Measurements from ENCODE around the gene SPATA7.

GRCh38 chr14:88430976-88431375 lies 45.5 kb downstream of the SPATA7 start:
- no peak for TF ChIP-seq BHLHE40 (IDR thresholded peaks at IDR 0.05; ENCODE audit: low read depth, low read length)
- TF ChIP-seq SMC3 (IDR thresholded peaks at IDR 0.05): no peak
- TF ChIP-seq CHD2 (IDR thresholded peaks at IDR 0.05; ENCODE audit: low read length, partially characterized antibody): no peak
- TF ChIP-seq REST (IDR thresholded peaks at IDR 0.05): no peak
- TF ChIP-seq EP300 (IDR thresholded peaks at IDR 0.05): no peak
- TF ChIP-seq CTCF (IDR thresholded peaks at IDR 0.05): no peak
- TF ChIP-seq HMGXB4 (CRISPR knock-in tag; IDR thresholded peaks at IDR 0.05; ENCODE audit: borderline replicate concordance): no peak

Data from A549 (cell line).